Transverse colon (tissue), 4 donors: ENCODE measurements around the gene WDFY2. TPM values are rescaled to one million over a fixed set of nuclear protein-coding genes. Genes with fewer than 3 reads are reported as not detected.
"Not testable (repeated sequence)": the region's sequence is repeated elsewhere in the genome, so short reads cannot be mapped to it uniquely, and the experiment has no call there.

Experiments used
- DNase-seq: peaks from one replicate; pipeline ENCODE4 v3.0.0-alpha.2; 2019
- H3K27ac ChIP-seq, 4 donors: fragments of 200-600 bp; sonication (generic); 2 replicates each; pipeline ENCODE4 v1.5.1; 2016 to 2018; ENCODE audit warnings: inconsistent platforms in 4 of 4
- H3K27me3 ChIP-seq: fragments of 200-600 bp; sonication (generic); 2 replicates; pipeline ENCODE4 v1.5.1; 2017; ENCODE audit warnings: inconsistent platforms
- H3K36me3 ChIP-seq, 4 donors: fragments of 200-600 bp; sonication (generic); 2 replicates each; pipeline ENCODE4 v1.5.1; 2017 to 2019; ENCODE audit warnings: inconsistent platforms in 4 of 4
- H3K4me1 ChIP-seq, 4 donors: fragments of 200-600 bp; sonication (generic); 2 replicates each; pipeline ENCODE4 v1.5.1; 2017 to 2020; ENCODE audit warnings: inconsistent platforms in 4 of 4
- H3K4me3 ChIP-seq, 4 donors: fragments of 200-600 bp; sonication (generic); 1 replicate in 1 of 4; 2 replicates in 3 of 4; pipeline versions ENCODE4 v1.5.1 to v1.6.1; 2017 to 2019; ENCODE audit warnings: inconsistent platforms in 4 of 4
- H3K9me3 ChIP-seq, 2 donors: fragments of 200-600 bp; sonication (generic); 2 replicates each; pipeline ENCODE4 v1.5.1; 2017 to 2019; ENCODE audit warnings: inconsistent platforms in 2 of 2
- CTCF ChIP-seq, 5 experiments: fragments of 200-600 bp in 3 of 5; fragments of 450-650 bp in 2 of 5; sonication (generic) in 3 of 5; IDR thresholded peaks; 1 replicate in 2 of 5; 2 replicates in 3 of 5; pipeline ENCODE4 v1.5.1; 2016 to 2017; ENCODE audit warnings: antibody characterized with exemption in 5 of 5, inconsistent platforms in 3 of 5, mild to moderate bottlenecking in 2 of 5, moderate library complexity in 1 of 5
- EP300 ChIP-seq: sonication (generic); formaldehyde crosslinking; IDR thresholded peaks from one replicate; pipeline ENCODE4 v1.6.1; 2017; ENCODE audit warnings: antibody characterized with exemption, low read depth
- POLR2A ChIP-seq: fragments of 450-650 bp; IDR thresholded peaks from one replicate; pipeline ENCODE4 v1.6.1; 2016; ENCODE audit warnings: antibody characterized with exemption, mild to moderate bottlenecking, moderate library complexity
- POLR2AphosphoS5 ChIP-seq, 3 donors: sonication (generic); formaldehyde crosslinking; IDR thresholded peaks; one replicate each; pipeline ENCODE4 v1.6.1; 2016; ENCODE audit warnings: antibody characterized with exemption in 3 of 3
- WGBS, 2 donors: methylation state at CpG; one replicate each; pipeline ENCODE4 v1.1.5; 2018; ENCODE audit warnings: low coverage in 1 of 2; 5-methylcytosine and 5-hydroxymethylcytosine counted together
- in situ Hi-C, 4 donors: fragments of 200-750 bp; cut with MboI; loops; one replicate each; pipeline versions ENCODE4 v1.15.0 to v1.15.1; 2017; ENCODE audit warnings: low sequenced_read_pairs in 3 of 4, low pct_ligation_motif_present in 1 of 4, low pct_unique_long_range_greater_than_20kb in 1 of 4
- intact Hi-C: fragments of 100-400 bp; cut with DNase I; formaldehyde crosslinking; loops from one replicate; pipeline ENCODE4 v1.15.1; 2023; ENCODE audit warnings: low total_unique reads
- total RNA-seq, 4 donors: library from RNA; depleted of rRNA; stranded (reverse); fragments of >200 nt; gene quantifications; one replicate each; pipeline ENCODE4 v1.1.0, GENCODE V29; 2016

Gene WDFY2
- total RNA-seq, 4 donors from 2014 or later: 2.4 to 12.3 (median 6.7) TPM

DNA sequence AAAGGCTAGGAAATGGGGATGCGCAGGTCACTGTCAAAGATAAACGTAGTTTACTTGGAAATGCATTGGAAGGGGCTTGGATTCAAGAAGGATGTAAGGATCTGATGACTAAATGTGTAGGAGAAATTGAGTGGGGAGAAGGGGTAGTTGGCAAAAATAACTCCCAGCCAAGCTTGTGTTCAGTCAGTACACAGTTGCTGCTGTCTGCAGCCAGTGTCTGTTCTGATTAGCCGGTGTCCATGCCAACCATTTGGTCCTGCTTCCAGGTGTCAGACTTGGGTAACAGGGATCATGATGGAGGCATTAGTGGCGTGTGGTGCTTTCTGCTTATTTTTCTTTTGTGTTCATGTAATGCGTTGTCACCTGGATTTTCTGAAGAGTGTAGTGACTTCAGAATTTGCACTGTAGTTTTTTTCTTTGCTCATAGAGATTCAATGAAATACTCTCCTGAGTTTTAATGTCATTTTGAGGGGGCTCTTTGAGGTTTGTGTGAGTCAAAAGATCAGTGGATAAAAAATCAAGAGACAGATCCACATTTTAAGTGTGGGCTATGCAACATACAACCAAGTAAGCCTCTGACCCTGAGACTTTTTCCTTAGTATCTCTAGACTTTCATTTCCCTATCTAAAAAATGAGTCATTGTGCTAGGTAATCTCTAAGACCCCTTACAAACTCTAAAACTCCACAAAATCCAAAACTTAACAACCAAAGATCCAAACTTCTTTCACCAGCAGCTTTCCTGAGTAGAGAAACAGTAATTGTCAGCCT lies 103.9 kb downstream of the WDFY2 start:
- DNase-seq: no peak
- H3K9me3 ChIP-seq: no peaks in the 10 kb centered on the region
- 91 to 96% methylated on average over 4 to 5 of the region's 5 CpGs for WGBS, 2 donors
- intact Hi-C loops (no loop called here), in situ Hi-C loops (no loop called here)
- H3K27me3 ChIP-seq: no peaks in the 10 kb centered on the region
- no peaks in the 10 kb centered on the region for H3K36me3 ChIP-seq
- H3K4me3 ChIP-seq: no peak overlapping the region
- no peak overlapping the region for H3K27ac ChIP-seq
- H3K4me1 ChIP-seq: no peaks in the 10 kb centered on the region
- TF ChIP-seq CTCF (IDR thresholded peaks at IDR 0.05): no peak
- TF ChIP-seq POLR2A: no peak
- no peak for TF ChIP-seq EP300
- no peak for TF ChIP-seq POLR2AphosphoS5 (IDR thresholded peaks at IDR 0.05)

- H3K4me3 ChIP-seq: no peak overlapping the region
- H3K9me3 ChIP-seq: no peaks in the 10 kb centered on the region
- H3K36me3 ChIP-seq: no peaks in the 10 kb centered on the region
- no peak for TF ChIP-seq POLR2A
- TF ChIP-seq POLR2AphosphoS5 (IDR thresholded peaks at IDR 0.05): no peak
- no peak for TF ChIP-seq EP300
- TF ChIP-seq CTCF (IDR thresholded peaks at IDR 0.05): no peak
- no peaks in the 10 kb centered on the region for H3K27me3 ChIP-seq
- whole genome bisulfite sequencing, 2 donors: 57 to 73% methylated on average over 5 to 8 of the region's 8 CpGs
- intact Hi-C loops (no loop called here), in situ Hi-C loops (no loop called here)
- H3K4me1 ChIP-seq: no peaks in the 10 kb centered on the region
- DNase-seq: no peak
- H3K27ac ChIP-seq: no peak overlapping the region
Observed at GRCh38 chr13:51688937-51689662, 104.8 kb downstream of the WDFY2 start.

DNA sequence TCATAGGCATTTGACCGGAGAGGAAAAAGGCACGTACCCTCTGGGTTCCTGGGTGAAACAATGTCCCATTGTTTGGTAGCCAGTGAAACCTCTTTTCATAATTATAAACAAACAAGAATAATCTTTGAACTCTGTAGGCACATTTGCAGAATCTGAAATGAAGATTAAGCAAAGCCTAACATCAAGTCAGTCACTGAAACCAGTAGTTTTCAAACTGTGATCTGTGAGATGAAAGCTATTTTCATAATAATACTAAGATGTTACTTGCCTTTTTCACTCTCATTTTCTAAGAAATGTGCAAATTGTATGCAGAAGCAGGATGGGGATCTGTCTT lies 105.4 kb downstream of the WDFY2 start:
- Histone ChIP-seq H3K27me3 (no peaks in the 10 kb centered on the region), H3K36me3 (no peaks in the 10 kb centered on the region), H3K4me3 (no peak overlapping the region), H3K9me3 (no peaks in the 10 kb centered on the region), H3K27ac (no peak overlapping the region), H3K4me1 (no peaks in the 10 kb centered on the region)
- TF ChIP-seq CTCF (IDR thresholded peaks at IDR 0.05) (no peak), EP300 (no peak), POLR2A (no peak), POLR2AphosphoS5 (IDR thresholded peaks at IDR 0.05) (no peak)
- in situ Hi-C loops (no loop called here), intact Hi-C loops (no loop called here)
- DNase-seq: no peak
- WGBS, 2 donors: 41 to 71% methylated on average over 2 of the region's 2 CpGs

DNA sequence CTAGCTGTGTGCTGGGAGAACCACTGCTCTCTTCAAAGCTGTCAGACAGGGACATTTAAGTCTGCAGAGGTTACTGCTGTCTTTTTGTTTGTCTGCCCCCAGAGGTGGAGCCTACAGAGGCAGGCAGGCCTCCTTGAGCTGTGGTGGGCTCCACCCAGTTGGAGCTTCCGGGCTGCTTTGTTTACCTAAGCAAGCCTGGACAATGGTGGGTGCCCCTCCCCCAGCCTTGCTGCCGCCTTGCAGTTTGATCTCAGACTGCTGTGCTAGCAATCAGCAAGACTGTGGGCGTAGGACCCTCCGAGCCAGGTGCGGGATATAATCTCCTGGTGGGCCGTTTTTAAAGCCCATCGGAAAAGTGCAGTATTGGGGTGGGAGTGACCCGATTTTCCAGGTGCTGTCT lies 111.4 kb downstream of the WDFY2 start:
- H3K4me1 ChIP-seq, H3K9me3 ChIP-seq, H3K36me3 ChIP-seq, intact Hi-C loops, H3K4me3 ChIP-seq, in situ Hi-C loops, H3K27ac ChIP-seq, H3K27me3 ChIP-seq, DNase-seq: not testable (repeated sequence)
- 80% methylated on average over 8 of the region's 8 CpGs; no CpG with 5 or more reads in 1 of the 2 donors for WGBS, 2 donors
